Left ventricle myocardium inferior (tissue), 1 donor: Measurements from ENCODE around the gene FOSB. TPM values are rescaled to one million over a fixed set of nuclear protein-coding genes. Genes with fewer than 3 reads are reported as not detected.
A peak's percentile ranks its signal among the peaks of the same experiment; 100 is the strongest.

Experiments
- DNase-seq: peaks from one replicate; pipeline ENCODE4 v3.0.0-alpha.2; 2020
- H3K27ac ChIP-seq: fragments of 200-600 bp; replicated peaks from 2 replicates; pipeline ENCODE4 v1.8.0; 2021
- H3K27me3 ChIP-seq: fragments of 200-600 bp; 2 replicates; pipeline ENCODE4 v1.8.0; 2021; ENCODE audit warnings: low read depth
- H3K36me3 ChIP-seq: fragments of 200-600 bp; 2 replicates; pipeline ENCODE4 v1.8.0; 2021
- H3K4me1 ChIP-seq: fragments of 200-600 bp; 2 replicates; pipeline ENCODE4 v1.8.0; 2021
- H3K4me3 ChIP-seq: fragments of 200-600 bp; 2 replicates; pipeline ENCODE4 v1.8.0; 2021; ENCODE audit warnings: mild to moderate bottlenecking, moderate library complexity
- H3K9me3 ChIP-seq: fragments of 200-600 bp; replicated peaks from 2 replicates; pipeline ENCODE4 v1.8.0; 2021
- CTCF ChIP-seq: fragments of 200-600 bp; IDR thresholded peaks from 2 replicates; pipeline ENCODE4 v1.8.0; 2021; ENCODE audit warnings: antibody characterized with exemption, mild to moderate bottlenecking, borderline replicate concordance
- intact Hi-C: fragments of 100-400 bp; cut with micrococcal nuclease; formaldehyde crosslinking; loops from one replicate; pipeline ENCODE4 v1.11.0; 2022
- total RNA-seq: library from RNA; stranded (reverse); fragmentation: NEBNext Ultra II Directional; extraction: Animal tissue kit (Norgen Biotek cat#: 25700); gene quantifications from one replicate; pipeline ENCODE4 v1.2.1, GENCODE V29; 2021
- donor health status: DM: no; HTN: yes; CAD: no; lungs with severe emphysema.

The FOSB gene
- total RNA-seq, 1 donor from 2014 or later, result 0.33 TPM

- intact Hi-C loops, result no loop called here
Observed at GRCh38 chr19:45464852-45465441, 2.8 kb upstream of the FOSB start.

GRCh38 chr19:45467115-45467455 lies 711 bp upstream of the FOSB start:
- Histone ChIP-seq H3K9me3 (no peaks in the 10 kb centered on the region), H3K4me3 (peak overlapping the region; percentile 81), H3K27ac (peak overlapping the region; percentile 95), H3K36me3 (no peaks in the 10 kb centered on the region), H3K4me1 (peaks cover 38% of the 10 kb centered on the region), H3K27me3 (peaks cover 7% of the 10 kb centered on the region)
- intact Hi-C loops, result no loop called here
- no peak for TF ChIP-seq CTCF
- DNase-seq, result no peak

More at GRCh38 chr19:45464852-45465441, 2.8 kb upstream of the FOSB start:
- Histone ChIP-seq H3K9me3 (no peaks in the 10 kb centered on the region), H3K27ac (no peak overlapping the region), H3K4me1 (peaks cover 29% of the 10 kb centered on the region), H3K36me3 (no peaks in the 10 kb centered on the region), H3K27me3 (no peaks in the 10 kb centered on the region), H3K4me3 (no peak overlapping the region)
- no peak for TF ChIP-seq CTCF
- no peak for DNase-seq

- Histone ChIP-seq H3K36me3 (no peaks in the 10 kb centered on the region), H3K27me3 (peaks cover 18% of the 10 kb centered on the region), H3K27ac (peak overlapping the region; percentile 95), H3K9me3 (no peaks in the 10 kb centered on the region), H3K4me1 (peaks cover 47% of the 10 kb centered on the region), H3K4me3 (peak overlapping the region; percentile 81)
- intact Hi-C loops, result no loop called here
- DNase-seq, result no peak
- TF ChIP-seq CTCF, result no peak
Observed at GRCh38 chr19:45468159-45468651, 409 bp downstream of the FOSB start.

- H3K4me1 ChIP-seq, result peaks cover 47% of the 10 kb centered on the region
- no peak for DNase-seq
- peak overlapping the region; percentile 95 for H3K27ac ChIP-seq
- intact Hi-C loops, result no loop called here
- H3K36me3 ChIP-seq, result no peaks in the 10 kb centered on the region
- peak overlapping the region; percentile 81 for H3K4me3 ChIP-seq
- peaks cover 23% of the 10 kb centered on the region for H3K27me3 ChIP-seq
- H3K9me3 ChIP-seq, result no peaks in the 10 kb centered on the region
- TF ChIP-seq CTCF, result no peak
Observed at GRCh38 chr19:45468803-45469131, 971 bp downstream of the FOSB start.

GRCh38 chr19:45469132-45469944 lies 1.5 kb downstream of the FOSB start:
- H3K27ac ChIP-seq, result peak overlapping the region; percentile 95
- H3K4me3 ChIP-seq, result peak overlapping the region; percentile 81
- intact Hi-C loops, result no loop called here
- DNase-seq, result peak; percentile 94
- TF ChIP-seq CTCF, result no peak
- peaks cover 29% of the 10 kb centered on the region for H3K27me3 ChIP-seq
- no peaks in the 10 kb centered on the region for H3K36me3 ChIP-seq
- peaks cover 47% of the 10 kb centered on the region for H3K4me1 ChIP-seq
- no peaks in the 10 kb centered on the region for H3K9me3 ChIP-seq
